NCI-H748 (cell line): ENCODE results near the gene UGT2B10.

ENCODE experiments used
- DNase-seq: peaks from one replicate; lab custom pipeline; 2025; ENCODE audit not compliant: unreplicated experiment; lab: John Stamatoyannopoulos, UW

UGT2B10 gene

DNA sequence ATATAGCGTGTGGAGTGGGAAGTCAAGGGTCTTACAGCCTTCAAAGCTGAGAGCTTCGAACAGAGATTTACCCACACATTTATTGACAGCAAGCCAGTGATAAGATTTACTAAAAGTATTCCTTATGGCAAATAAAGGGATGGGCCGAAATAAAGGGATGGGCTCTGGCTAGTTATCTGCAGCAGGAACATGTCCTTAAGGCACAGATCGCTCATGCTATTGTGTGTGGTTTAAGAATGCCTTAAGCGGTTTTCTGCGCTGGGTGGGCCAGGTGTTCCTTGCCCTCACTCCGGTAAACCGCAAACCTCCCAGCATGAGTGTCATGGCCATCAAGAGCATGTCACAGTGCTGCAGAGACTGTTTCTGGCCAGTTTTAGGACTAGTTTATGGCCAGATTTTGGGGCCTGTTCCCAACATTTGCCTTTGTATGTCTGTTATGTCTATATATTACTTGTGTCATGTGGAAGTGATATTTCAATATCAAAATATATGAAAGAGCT is 53.5 kb downstream of the UGT2B10 start:
- no peak for DNase-seq

DNA sequence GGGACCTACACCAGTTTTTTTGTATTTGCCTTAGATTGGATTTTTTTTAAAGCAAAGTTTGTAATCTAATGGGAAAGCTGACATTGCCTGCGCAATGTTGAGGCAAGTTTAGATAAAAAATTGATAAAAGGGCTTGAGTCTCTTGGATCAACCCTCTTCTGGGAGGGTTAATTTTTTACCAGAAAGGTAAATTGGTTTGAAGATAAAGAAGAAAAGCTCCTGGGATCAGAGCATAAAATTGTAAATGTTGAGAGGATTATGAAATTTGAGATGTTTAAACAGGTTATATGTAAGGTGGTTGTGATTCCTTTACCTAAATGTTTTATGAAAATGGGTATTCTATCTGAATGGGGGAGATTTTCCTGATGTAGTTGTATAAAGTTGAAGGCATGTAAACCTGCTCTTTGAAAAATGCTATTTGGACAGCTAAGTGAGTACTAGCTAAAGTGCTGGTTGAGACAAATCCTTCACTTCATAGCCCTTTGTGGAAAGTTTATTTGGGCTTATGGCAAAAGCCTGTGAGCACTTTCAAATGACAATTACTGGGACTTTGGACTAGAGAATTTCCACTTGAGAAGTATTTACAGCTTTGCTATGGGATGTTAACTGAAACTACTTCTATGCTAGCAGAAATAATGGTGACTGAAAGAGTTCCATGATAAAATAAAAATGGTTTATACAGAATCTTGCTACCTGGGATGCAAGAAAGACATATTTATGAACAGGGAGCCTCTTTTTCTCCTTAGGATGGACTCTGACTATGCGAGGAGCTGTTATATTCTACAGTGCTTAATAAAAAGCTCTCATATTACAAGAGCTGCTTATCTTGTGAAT is 56.2 kb downstream of the UGT2B10 start:
- no peak for DNase-seq

- DNase-seq: peak; percentile 33
Observed at GRCh38 chr4:68872643-68873502, 57.1 kb downstream of the UGT2B10 start.

- no peak for DNase-seq
Observed at GRCh38 chr4:68874507-68874906, 58.7 kb downstream of the UGT2B10 start.

DNA sequence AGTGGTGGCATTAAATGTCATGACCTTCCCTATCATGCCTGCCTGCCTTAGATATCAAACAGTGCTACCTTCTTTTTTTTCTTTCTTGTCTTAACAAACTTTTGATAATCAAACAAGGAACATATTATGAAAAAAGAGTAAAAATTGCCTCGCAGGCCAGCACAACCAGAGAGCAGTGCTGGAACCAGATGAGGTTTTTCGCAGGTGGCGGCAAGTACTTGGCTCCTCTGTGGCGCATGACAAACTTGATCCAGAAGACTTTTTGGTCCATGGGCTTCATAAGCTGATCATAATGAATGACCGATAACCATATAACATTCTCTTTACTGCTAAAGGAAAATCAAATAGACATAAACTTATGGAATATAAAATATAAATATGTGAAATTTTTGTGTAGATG is 61.8 kb downstream of the UGT2B10 start:
- DNase-seq: no peak

DNA sequence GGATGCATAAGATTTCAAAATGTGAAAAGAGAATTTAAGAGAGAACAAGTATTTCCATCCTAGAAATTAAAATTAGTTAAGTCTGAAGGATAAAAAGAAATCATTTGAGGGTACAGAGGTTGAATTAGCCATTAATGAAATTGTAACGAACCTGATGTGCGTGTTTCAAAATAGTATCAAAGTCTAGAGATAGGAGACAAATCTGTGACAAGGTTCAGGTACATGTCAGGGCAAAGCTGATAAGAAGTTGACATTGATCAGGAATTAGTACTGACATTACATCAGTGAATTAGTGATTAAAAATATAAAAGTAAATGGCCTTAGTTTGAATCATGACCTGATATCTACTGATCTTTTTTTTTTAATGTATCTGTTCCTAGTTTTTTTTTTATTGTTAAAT is 62.3 kb downstream of the UGT2B10 start:
- no peak for DNase-seq
